Heart right ventricle (tissue), 16 donors: Measurements from ENCODE around the gene GPI. TPM values are rescaled to one million over a fixed set of nuclear protein-coding genes. Genes with fewer than 3 reads are reported as not detected.

Source experiments
- ATAC-seq, 8 donors: fragments of 200-7000 bp; cut with Tn5 transposase; one replicate each; pipeline ENCODE4 v1.9.1; 2020; ENCODE audit warnings: mild to moderate bottlenecking in 8 of 8, moderate library complexity in 8 of 8, moderate number of reproducible peaks in 1 of 8
- DNase-seq, 2 donors: peaks; one replicate each; pipeline ENCODE4 v3.0.0-alpha.2; 2020
- H3K27ac ChIP-seq, 10 donors: fragments of 200-600 bp; sonication (generic) in 2 of 10; one replicate each; pipeline versions ENCODE4 v1.5.0 to v1.8.0; 2020 to 2022; ENCODE audit warnings: mild to moderate bottlenecking in 3 of 10
- H3K27me3 ChIP-seq, 7 donors: fragments of 200-600 bp; one replicate each; pipeline ENCODE4 v1.8.0; 2021 to 2022; ENCODE audit warnings: mild to moderate bottlenecking in 2 of 7
- H3K36me3 ChIP-seq, 9 donors: fragments of 200-600 bp; sonication (generic) in 1 of 9; one replicate each; pipeline versions ENCODE4 v1.5.0 to v1.8.0; 2020 to 2022; ENCODE audit warnings: mild to moderate bottlenecking in 2 of 9
- H3K4me1 ChIP-seq, 9 donors: fragments of 200-600 bp; sonication (generic) in 1 of 9; one replicate each; pipeline versions ENCODE4 v1.5.0 to v1.8.0; 2020 to 2022; ENCODE audit warnings: mild to moderate bottlenecking in 4 of 9
- H3K4me3 ChIP-seq, 10 donors: fragments of 200-600 bp; sonication (generic) in 2 of 10; one replicate each; pipeline versions ENCODE4 v1.5.0 to v1.8.0; 2020 to 2022; ENCODE audit warnings: mild to moderate bottlenecking in 7 of 10, moderate library complexity in 2 of 10
- H3K9me3 ChIP-seq, 11 donors: fragments of 200-600 bp in 10 of 11; sonication (generic) in 2 of 11; one replicate each; pipeline versions ENCODE4 v1.5.0 to v1.8.0; 2013 to 2022; ENCODE audit warnings: mild to moderate bottlenecking in 2 of 11, control low read depth in 1 of 11, moderate library complexity in 1 of 11
- CTCF ChIP-seq, 9 donors: fragments of 200-600 bp; sonication (generic) in 2 of 9; IDR thresholded peaks; one replicate each; pipeline versions ENCODE4 v1.5.0 to v1.8.0; 2021 to 2022; ENCODE audit warnings: antibody characterized with exemption in 9 of 9, mild to moderate bottlenecking in 5 of 9, moderate library complexity in 1 of 9
- WGBS, 2 donors: extraction: QIAGEN DNeasy Blood & Tissue Kit; methylation state at CpG; one replicate each; pipeline ENCODE4 v1.1.7; 2013; ENCODE audit warnings: inconsistent platforms in 1 of 2; 5-methylcytosine and 5-hydroxymethylcytosine counted together
- intact Hi-C, 10 donors: fragments of 100-400 bp; cut with DNase I; formaldehyde crosslinking; loops; one replicate each; pipeline versions ENCODE4 v1.11.1 to v1.14.2; 2022
- polyA plus RNA-seq, 2 donors: library from polyadenylated mRNA; stranded (reverse); fragments of 200-250 nt; gene quantifications; one replicate each; pipeline ENCODE4 v1.2.3, GENCODE V29; 2013
- total RNA-seq, 10 donors: library from RNA; stranded (reverse); fragmentation: NEBNext Ultra II Directional in 3 of 10; extraction: Animal tissue kit (Norgen Biotek cat#: 25700) in 3 of 10; gene quantifications; one replicate each; pipeline versions ENCODE4 v1.2.1 to v1.2.4, GENCODE V29; 2021 to 2023
- donor health status: Arrhythmogenic right ventricular cardiomyopathy.
- donor health status: ischemic (EF 13 %, LVEDD 7.1; RV severe dilation, severe dysfunction).
- donor health status: healthy with polysubstance abuse.
- donor health status: DM: no; HTN: yes; CAD: no.
- donor health status: DM: no; HTN: no; CAD: no.
- donor health status: ischemic (EF 25% LVEDD 6.9; RV normal size, moderate dysfunction).
- donor health status: ischemic (EF 25% LVEDD 5.7; RV mildly dilated, moderate dysfunction).
- donor health status: healthy.
- donor health status: DM: yes; HTN: yes; CAD: no.
- donor health status: Ischemic cardiomyopathy.
- donor health status: ischemic (EF 35%, LVEDD 5.7; RV mildly dilated, moderate dysfunction).
- donor health status: nonischemic (EF 11% LVEDD 7.7; RV severe dilation, severe dysfunction).
- donor health status: DM: yes; HTN: yes; CAD: no.
- donor health status: PGD.
- donor health status: ischemic (EF 29% LVEDD 5.4; RV normal size, mild dysfunction).
- donor health status: nonischemic (EF 23%, LVEDD 6.1; RV moderate dilation, normal function).

The GPI gene
- total and polyA plus RNA-seq, 12 donors: 178 to 711 (median 558) TPM

- H3K36me3 ChIP-seq: peaks cover 0 to 100% (median 74%) of the 10 kb centered on the region in 9 donors
- H3K9me3 ChIP-seq: no peaks in the 10 kb centered on the region
- intact Hi-C loops: no loop called here
- DNase-seq: no peak
- H3K4me3 ChIP-seq: no peak overlapping the region
- no peak overlapping the region for H3K27ac ChIP-seq
- TF ChIP-seq CTCF (IDR thresholded peaks at IDR 0.05): no peak
- H3K4me1 ChIP-seq: no peaks in the 10 kb centered on the region
- peak in 2 of 8 donors; percentile 25 to 40 for ATAC-seq
- no peaks in the 10 kb centered on the region for H3K27me3 ChIP-seq
Measured at GRCh38 chr19:34391813-34392212, 26.8 kb downstream of the GPI start.

- ATAC-seq (peak in 2 of 8 donors; percentile 4 to 25), DNase-seq (no peak)
- no peak for TF ChIP-seq CTCF (IDR thresholded peaks at IDR 0.05)
- H3K27ac ChIP-seq: no peak overlapping the region
- whole genome bisulfite sequencing, 2 donors: 70 to 78% methylated on average over 11 of the region's 11 CpGs
- no peak overlapping the region for H3K4me3 ChIP-seq
- no peaks in the 10 kb centered on the region for H3K9me3 ChIP-seq
- H3K27me3 ChIP-seq: no peaks in the 10 kb centered on the region
- intact Hi-C loops: no loop called here
- peaks cover 0 to 100% (median 73%) of the 10 kb centered on the region in 9 donors for H3K36me3 ChIP-seq
- H3K4me1 ChIP-seq: no peaks in the 10 kb centered on the region
Measured at GRCh38 chr19:34393031-34393430, 28.0 kb downstream of the GPI start.

GRCh38 chr19:34393629-34394028 lies 28.6 kb downstream of the GPI start:
- 69 to 80% methylated on average over 14 of the region's 14 CpGs for WGBS, 2 donors
- H3K36me3 ChIP-seq: peaks cover 0 to 100% (median 68%) of the 10 kb centered on the region in 9 donors
- intact Hi-C loops: no loop called here
- ATAC-seq (no peak), DNase-seq (no peak)
- H3K27ac ChIP-seq: no peak overlapping the region
- no peak for TF ChIP-seq CTCF (IDR thresholded peaks at IDR 0.05)
- no peaks in the 10 kb centered on the region for H3K9me3 ChIP-seq
- no peak overlapping the region for H3K4me3 ChIP-seq
- H3K27me3 ChIP-seq: no peaks in the 10 kb centered on the region
- H3K4me1 ChIP-seq: no peaks in the 10 kb centered on the region

- Histone ChIP-seq H3K9me3 (no peaks in the 10 kb centered on the region), H3K27me3 (no peaks in the 10 kb centered on the region), H3K27ac (no peak overlapping the region), H3K4me3 (no peak overlapping the region), H3K36me3 (peaks cover 0 to 89% (median 58%) of the 10 kb centered on the region in 9 donors), H3K4me1 (no peaks in the 10 kb centered on the region)
- WGBS, 2 donors: 94 to 100% methylated on average over 1 of the region's 1 CpG
- DNase-seq (no peak), ATAC-seq (no peak)
- intact Hi-C loops: no loop called here
- TF ChIP-seq CTCF (IDR thresholded peaks at IDR 0.05): no peak
Measured at GRCh38 chr19:34397853-34398252, 32.9 kb downstream of the GPI start.
